Measurements from ENCODE around the gene UNC119. TPM values are rescaled to one million over a fixed set of nuclear protein-coding genes. Genes with fewer than 3 reads are reported as not detected.

UNC119 gene
- total RNA-seq, 1 experiment from 2014 or later = 44.6 TPM

DNA sequence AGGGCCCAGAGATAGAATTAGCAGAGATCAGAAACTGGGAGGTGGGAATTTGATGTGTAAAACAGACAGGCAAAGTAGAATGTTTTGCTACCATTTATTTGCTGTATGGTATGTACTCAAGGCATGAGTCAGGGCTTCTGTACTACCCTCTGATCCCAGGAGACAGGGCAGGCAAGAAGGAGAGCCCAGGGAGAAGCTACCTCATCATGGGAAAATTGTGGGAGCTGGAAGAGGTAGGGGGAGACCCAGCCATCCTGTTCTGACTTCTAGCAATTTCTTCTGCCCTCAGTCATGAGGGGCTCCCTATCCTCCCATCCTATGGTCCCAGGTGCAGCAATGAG lies 20.6 kb upstream of the UNC119 start:
- DNase-seq (ENCODE audit: low spot score) = no peak
- Histone ChIP-seq H3K4me1 (ENCODE audit: insufficient read depth, low read length, poor library complexity, severe bottlenecking) (peaks cover 22% of the 10 kb centered on the region), H3K36me3 (ENCODE audit: insufficient read depth, low read length, poor library complexity, severe bottlenecking) (peaks cover 13% of the 10 kb centered on the region), H3K9me3 (ENCODE audit: low read depth, low read length, poor library complexity, severe bottlenecking) (no peaks in the 10 kb centered on the region), H3K4me3 (ENCODE audit: low read depth, low read length, poor library complexity, severe bottlenecking) (no peak overlapping the region), H3K27me3 (replicated peaks; ENCODE audit: insufficient read depth, low read depth, low read length, poor library complexity) (no peaks in the 10 kb centered on the region), H3K27ac (ENCODE audit: low read depth, low read length, poor library complexity, severe bottlenecking) (no peak overlapping the region)
- CTCF ChIA-PET = no interaction called here
- TF ChIP-seq EZH2 (IDR thresholded peaks at IDR 0.05; ENCODE audit: borderline replicate concordance, low read depth, low read length, poor library complexity, severe bottlenecking) = no peak
- TF ChIP-seq, protein P1, sequence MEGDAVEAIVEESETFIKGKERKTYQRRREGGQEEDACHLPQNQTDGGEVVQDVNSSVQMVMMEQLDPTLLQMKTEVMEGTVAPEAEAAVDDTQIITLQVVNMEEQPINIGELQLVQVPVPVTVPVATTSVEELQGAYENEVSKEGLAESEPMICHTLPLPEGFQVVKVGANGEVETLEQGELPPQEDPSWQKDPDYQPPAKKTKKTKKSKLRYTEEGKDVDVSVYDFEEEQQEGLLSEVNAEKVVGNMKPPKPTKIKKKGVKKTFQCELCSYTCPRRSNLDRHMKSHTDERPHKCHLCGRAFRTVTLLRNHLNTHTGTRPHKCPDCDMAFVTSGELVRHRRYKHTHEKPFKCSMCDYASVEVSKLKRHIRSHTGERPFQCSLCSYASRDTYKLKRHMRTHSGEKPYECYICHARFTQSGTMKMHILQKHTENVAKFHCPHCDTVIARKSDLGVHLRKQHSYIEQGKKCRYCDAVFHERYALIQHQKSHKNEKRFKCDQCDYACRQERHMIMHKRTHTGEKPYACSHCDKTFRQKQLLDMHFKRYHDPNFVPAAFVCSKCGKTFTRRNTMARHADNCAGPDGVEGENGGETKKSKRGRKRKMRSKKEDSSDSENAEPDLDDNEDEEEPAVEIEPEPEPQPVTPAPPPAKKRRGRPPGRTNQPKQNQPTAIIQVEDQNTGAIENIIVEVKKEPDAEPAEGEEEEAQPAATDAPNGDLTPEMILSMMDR (conservative IDR thresholded peaks at IDR 0.05; ENCODE audit: low read depth, low read length) = no peak
- BruUV-seq (replicated peaks) = no TSS peak
- POLR2A ChIA-PET (ENCODE audit: low non-redundant PET) = interaction anchor here (0.5 kb wide), 1 partner anchor 16 kb away, joined by 3 read pairs; no protein-coding TSS in a partner anchor
- intact Hi-C loops (cut with micrococcal nuclease; ENCODE audit: unreplicated experiment) = no loop called here

DNA sequence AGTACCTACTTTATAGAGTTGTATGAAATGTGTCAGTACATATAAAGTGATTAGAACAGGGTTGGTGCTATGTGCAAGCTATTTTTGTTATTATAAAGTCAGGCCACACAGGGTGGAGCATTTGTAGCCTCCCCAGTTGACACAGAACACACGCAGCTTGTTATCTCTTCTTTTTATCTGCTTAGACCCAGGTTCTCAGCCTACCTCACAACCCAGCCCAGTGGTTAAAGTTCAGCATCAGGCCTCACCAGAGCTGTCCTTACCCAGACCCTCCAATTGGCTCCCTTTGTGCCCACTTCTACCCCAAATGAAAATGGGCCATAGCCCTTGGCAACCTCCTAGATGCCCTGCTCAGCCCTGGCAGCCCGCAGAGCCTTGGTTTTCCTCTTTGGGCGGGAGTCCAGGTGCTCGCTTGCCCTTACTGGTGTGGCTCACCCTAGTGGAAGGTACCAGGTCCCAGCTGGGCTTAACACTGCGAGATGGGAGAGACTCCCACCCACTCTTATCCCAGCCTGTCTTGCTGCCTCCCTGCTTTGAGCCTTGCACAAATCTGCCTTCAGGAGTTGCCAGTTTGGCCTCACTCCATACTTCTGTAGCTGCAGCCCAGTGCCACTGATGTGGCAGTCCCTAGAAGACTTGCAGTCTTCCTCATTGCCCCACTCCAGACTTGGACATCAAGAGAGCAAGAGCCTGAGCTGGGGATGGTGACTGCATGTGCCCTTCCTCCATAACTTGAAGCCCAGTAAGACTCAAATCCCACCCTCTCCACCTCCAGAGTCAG lies 20.0 kb upstream of the UNC119 start:
- Histone ChIP-seq H3K27me3 (replicated peaks; ENCODE audit: insufficient read depth, low read depth, low read length, poor library complexity) (no peaks in the 10 kb centered on the region), H3K27ac (ENCODE audit: low read depth, low read length, poor library complexity, severe bottlenecking) (peak overlapping the region; percentile 28), H3K4me3 (ENCODE audit: low read depth, low read length, poor library complexity, severe bottlenecking) (peak overlapping the region; percentile 81), H3K9me3 (ENCODE audit: low read depth, low read length, poor library complexity, severe bottlenecking) (no peaks in the 10 kb centered on the region), H3K4me1 (ENCODE audit: insufficient read depth, low read length, poor library complexity, severe bottlenecking) (peaks cover 22% of the 10 kb centered on the region), H3K36me3 (ENCODE audit: insufficient read depth, low read length, poor library complexity, severe bottlenecking) (peaks cover 7% of the 10 kb centered on the region)
- CTCF ChIA-PET = no interaction called here
- no TSS peak for BruUV-seq (replicated peaks)
- POLR2A ChIA-PET (ENCODE audit: low non-redundant PET) = no interaction called here
- intact Hi-C loops (cut with micrococcal nuclease; ENCODE audit: unreplicated experiment) = no loop called here
- TF ChIP-seq EZH2 (IDR thresholded peaks at IDR 0.05; ENCODE audit: borderline replicate concordance, low read depth, low read length, poor library complexity, severe bottlenecking) = no peak
- TF ChIP-seq, protein P1 (conservative IDR thresholded peaks at IDR 0.05; ENCODE audit: low read depth, low read length) = no peak
- DNase-seq (ENCODE audit: low spot score) = no peak

DNA sequence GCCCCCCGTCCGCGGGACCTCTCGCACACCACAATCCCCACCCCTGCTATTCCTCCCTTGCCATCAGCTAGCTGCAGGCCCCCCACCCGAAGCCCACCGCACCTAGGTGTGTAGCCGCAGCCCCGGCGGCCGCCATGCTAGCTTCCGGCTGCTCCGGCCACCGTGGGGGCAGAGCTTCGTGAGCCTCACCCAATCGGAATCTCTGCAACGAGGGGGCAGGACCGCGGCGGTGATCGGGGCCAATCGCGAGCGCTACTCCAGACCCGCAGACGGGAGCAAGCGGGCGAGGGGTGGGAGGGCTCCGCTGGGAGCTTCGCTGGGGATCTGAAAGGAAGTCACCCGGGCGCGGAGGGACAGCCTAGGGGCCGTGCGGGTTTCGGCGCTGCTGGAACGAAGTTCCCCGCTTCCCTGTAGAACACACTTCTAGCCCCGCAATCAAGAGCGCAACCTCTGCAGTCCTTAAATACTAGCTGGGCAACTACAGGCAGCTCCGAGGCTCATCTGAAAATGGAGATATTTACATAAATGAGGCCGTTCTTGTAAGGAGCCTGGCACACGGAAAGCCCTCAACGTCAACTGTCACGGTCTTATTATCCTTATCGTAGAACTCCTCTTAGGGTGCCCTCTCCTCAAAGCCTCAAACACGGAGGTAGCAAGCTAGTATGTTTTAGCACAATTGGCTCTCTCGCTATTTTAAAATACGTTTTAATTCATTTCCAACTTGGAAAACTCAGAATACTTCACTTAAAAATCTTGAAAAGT lies 19.1 kb upstream of the UNC119 start, which contains the start of gene PIGS:
Gene PIGS, minus strand, starts transcription at position 164 of the 762 bp plus-strand sequence. Its CDS starts 28 bp downstream, at position 136.
- peak; percentile 97 for DNase-seq (ENCODE audit: low spot score)
- POLR2A ChIA-PET (ENCODE audit: low non-redundant PET) = interaction anchor here (0.6 kb wide), 2 partner anchors 271 to 1365 kb away, joined by 3 to 11 read pairs; no protein-coding TSS in a partner anchor
- TF ChIP-seq EZH2 (IDR thresholded peaks at IDR 0.05; ENCODE audit: borderline replicate concordance, low read depth, low read length, poor library complexity, severe bottlenecking) = no peak
- TF ChIP-seq, protein P1 (conservative IDR thresholded peaks at IDR 0.05; ENCODE audit: low read depth, low read length) = no peak
- BruUV-seq (replicated peaks) = no TSS peak
- peak within 1 kb of the TSS; percentile 65 for H3K27ac ChIP-seq (ENCODE audit: low read depth, low read length, poor library complexity, severe bottlenecking)
- intact Hi-C loops (cut with micrococcal nuclease; ENCODE audit: unreplicated experiment) = loop anchor here (2.0 kb wide), 1 partner anchor 19 kb away; the partner anchor contains the start of gene UNC119
- peak within 1 kb of the TSS; percentile 81 for H3K4me3 ChIP-seq (ENCODE audit: low read depth, low read length, poor library complexity, severe bottlenecking)
- H3K36me3 ChIP-seq (ENCODE audit: insufficient read depth, low read length, poor library complexity, severe bottlenecking) = peaks cover 3% of the 10 kb centered on the region
- H3K27me3 ChIP-seq (replicated peaks; ENCODE audit: insufficient read depth, low read depth, low read length, poor library complexity) = no peaks in the 10 kb centered on the region
- CTCF ChIA-PET = no interaction called here
- H3K4me1 ChIP-seq (ENCODE audit: insufficient read depth, low read length, poor library complexity, severe bottlenecking) = peaks cover 15% of the 10 kb centered on the region
- H3K9me3 ChIP-seq (ENCODE audit: low read depth, low read length, poor library complexity, severe bottlenecking) = no peaks in the 10 kb centered on the region
